Measurements from ENCODE around the gene CTNNB1.
A peak's percentile ranks its signal among the peaks of the same experiment; 100 is the strongest.

CTNNB1 gene

DNA sequence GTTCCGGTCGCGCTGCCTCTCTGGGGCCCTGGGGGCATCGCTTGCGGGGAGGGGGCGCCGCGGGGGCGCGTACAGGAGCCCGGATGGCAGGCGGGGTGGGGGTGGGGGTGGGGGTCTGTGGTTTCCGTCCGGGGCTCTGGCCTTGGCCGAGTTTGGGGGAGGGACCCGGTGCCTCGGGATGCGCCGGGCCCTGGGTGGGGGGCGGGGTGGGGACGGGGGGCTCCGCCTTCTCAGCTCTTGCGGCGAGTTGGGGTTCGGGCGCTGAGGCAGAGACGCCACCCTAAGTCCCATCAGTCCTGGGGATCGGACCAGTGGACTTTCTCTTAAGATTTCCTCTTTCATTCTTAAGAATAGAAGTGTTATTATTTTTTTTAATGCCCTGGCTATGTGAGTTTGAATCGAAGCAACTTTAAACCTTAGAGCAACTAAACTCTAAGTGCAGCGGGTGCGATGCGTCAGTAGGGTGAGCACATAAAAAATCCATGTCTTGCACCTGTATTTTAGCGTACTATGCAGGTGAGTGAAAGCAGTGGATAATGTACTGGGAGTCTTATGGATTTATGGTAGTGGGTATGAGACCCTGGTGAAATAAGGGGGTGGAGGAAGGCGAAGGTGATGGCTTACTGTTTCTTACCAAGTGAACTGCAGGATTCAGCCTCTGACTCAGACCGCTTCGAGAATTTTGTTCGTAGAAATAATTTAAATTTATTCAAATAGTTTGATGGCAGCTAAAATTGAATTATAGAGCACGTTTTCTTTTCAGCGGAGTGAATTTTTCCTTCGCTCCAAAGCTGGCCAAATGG, 762 bp downstream of the CTNNB1 start:
- TF ChIP-seq, protein P1, sequence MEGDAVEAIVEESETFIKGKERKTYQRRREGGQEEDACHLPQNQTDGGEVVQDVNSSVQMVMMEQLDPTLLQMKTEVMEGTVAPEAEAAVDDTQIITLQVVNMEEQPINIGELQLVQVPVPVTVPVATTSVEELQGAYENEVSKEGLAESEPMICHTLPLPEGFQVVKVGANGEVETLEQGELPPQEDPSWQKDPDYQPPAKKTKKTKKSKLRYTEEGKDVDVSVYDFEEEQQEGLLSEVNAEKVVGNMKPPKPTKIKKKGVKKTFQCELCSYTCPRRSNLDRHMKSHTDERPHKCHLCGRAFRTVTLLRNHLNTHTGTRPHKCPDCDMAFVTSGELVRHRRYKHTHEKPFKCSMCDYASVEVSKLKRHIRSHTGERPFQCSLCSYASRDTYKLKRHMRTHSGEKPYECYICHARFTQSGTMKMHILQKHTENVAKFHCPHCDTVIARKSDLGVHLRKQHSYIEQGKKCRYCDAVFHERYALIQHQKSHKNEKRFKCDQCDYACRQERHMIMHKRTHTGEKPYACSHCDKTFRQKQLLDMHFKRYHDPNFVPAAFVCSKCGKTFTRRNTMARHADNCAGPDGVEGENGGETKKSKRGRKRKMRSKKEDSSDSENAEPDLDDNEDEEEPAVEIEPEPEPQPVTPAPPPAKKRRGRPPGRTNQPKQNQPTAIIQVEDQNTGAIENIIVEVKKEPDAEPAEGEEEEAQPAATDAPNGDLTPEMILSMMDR (IDR thresholded peaks at IDR 0.05; ENCODE audit: extremely low read depth, missing control alignments), result no peak
- peak; percentile 81 for DNase-seq (ENCODE audit: low spot score)

DNA sequence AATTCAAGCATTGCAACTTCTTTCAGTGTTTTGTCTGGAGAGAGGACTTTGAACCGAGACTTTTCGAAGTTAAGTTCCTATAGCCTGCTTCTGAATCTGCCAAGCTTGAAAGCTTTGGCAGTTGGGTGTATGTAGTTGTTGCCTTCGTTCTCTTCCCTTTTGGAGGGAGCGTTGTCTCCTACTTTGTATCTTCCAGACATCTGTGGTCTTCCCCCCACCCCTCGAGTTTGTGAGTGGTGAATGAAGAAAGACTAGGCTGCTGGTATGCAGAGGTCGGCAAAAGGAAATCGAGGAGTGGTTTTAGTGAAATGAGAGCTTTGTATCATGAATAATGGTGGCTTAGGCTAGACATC, 1.3 kb downstream of the CTNNB1 start:
- TF ChIP-seq, protein P1 (IDR thresholded peaks at IDR 0.05; ENCODE audit: extremely low read depth, missing control alignments), result no peak
- DNase-seq (ENCODE audit: low spot score), result peak; percentile 28

DNA sequence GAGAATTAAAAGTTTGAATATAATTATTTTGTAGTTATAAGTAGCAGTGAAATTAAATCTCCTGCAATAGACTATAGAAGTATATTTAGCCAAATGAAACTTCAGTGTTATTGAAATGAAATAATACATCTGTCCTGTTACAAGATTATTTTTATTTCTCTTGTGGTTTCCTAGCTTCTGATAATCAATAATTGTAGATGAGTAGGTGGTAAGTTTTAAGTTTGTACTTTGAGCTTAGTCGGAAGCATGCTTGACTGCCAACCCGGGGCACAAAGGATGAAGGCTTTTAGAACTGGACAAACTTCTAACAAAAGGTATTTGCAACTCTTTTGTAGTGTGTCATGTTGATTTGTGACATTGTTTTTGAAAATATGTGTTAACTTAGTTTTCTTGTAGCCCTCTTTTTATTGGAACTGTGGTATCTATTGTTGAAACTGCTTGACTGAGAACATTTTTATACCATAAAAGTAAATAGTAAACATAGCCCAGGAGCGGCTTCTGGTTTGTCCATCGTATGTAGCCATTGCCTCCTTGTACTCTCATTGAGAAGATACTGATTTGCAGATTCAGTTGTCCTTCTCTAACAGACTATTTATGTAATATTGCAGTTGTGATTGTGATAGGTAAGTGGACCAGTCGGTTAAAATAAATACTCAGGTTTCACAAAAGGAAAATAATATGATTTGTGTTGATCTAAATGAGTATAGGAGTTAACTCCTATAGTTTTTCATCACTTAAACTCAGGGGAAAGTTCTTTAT, 2.9 kb downstream of the CTNNB1 start:
- DNase-seq (ENCODE audit: low spot score), result peak; percentile 8
- TF ChIP-seq, protein P1 (IDR thresholded peaks at IDR 0.05; ENCODE audit: extremely low read depth, missing control alignments), result no peak

DNA sequence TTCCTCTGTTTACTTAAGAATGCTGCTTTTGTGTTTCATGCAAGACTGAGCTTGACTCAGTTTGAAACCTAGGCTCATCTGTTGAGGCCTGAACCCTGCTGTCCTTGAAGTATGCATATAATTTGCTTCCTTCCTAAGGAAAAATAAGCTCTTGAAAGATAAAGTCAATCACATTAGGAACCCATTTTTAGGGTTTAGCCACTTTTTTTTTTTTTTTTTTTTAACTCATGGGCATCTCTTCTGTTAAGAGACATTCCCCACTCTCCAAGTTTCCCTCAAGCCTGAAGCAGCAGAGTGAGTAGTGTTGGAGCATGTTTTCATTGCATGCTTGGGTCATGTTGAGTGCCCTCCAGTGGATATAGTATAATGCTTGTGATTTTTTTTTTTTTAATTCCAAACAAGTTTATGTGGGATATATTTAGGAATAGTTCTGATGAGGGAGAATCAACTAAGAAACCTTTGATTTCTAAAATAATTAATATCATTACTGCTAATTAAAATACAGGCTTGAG, 3.6 kb downstream of the CTNNB1 start:
- TF ChIP-seq, protein P1 (IDR thresholded peaks at IDR 0.05; ENCODE audit: extremely low read depth, missing control alignments), result no peak
- peak; percentile 25 for DNase-seq (ENCODE audit: low spot score)

DNA sequence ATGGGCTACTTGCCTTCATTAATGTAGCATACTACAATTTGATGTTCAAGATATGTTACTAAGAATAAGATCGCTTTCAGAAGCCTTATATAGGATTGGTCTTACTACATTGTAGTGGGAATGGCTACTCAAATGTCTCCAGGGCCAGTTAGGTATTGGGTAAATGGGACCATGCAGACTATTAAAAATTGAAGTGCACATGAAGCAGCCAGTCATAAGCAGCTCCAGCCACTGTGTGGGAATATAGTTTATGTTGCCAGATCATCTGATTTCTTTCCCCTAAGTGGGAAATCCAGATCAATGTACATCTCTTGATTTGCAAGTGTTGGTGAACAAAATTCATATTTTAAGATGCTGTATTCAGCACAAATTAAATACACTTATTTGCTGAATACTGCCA, 5.1 kb downstream of the CTNNB1 start:
- TF ChIP-seq, protein P1 (IDR thresholded peaks at IDR 0.05; ENCODE audit: extremely low read depth, missing control alignments), result no peak
- no peak for DNase-seq (ENCODE audit: low spot score)

DNA sequence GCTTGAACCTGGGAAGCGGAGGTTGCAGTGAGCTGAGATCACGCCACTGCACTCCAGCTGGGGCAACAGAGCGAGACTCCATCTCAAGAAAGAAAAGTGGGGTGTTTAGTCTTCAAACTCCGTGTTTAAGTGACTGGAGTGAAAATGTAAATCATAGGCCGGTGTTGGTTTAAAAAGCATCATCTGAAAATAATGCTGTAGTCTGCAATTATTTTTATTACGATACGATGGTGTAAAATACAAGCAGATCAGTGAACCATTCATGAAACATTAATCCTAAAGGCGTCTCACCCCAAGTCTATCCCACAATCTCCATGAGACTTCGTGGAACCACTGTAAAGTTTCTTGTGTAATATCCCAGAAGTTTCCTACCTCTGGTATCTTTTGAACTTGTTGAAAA, 6.3 kb downstream of the CTNNB1 start:
- TF ChIP-seq, protein P1 (IDR thresholded peaks at IDR 0.05; ENCODE audit: extremely low read depth, missing control alignments), result no peak
- DNase-seq (ENCODE audit: low spot score), result no peak

DNA sequence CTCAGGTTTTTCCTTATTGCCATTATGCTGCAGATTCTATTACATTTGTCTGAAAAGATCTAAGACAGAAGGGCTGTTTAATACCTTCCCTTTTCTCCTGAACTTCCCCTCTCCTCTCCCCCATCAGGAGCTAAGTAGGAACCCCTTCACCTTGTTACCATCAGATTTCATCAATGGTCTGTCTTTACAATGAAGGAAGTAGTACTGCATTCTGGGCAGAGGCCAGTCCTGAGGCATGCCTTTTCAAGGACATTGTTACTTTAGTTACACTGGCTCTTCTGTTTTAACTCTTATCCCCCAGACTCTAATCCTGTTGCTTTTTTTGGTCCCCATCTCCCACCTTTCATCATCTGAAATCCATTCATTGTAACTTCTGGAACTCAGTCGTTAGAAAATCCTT, 8.1 kb downstream of the CTNNB1 start:
- TF ChIP-seq, protein P1 (IDR thresholded peaks at IDR 0.05; ENCODE audit: extremely low read depth, missing control alignments), result no peak
- DNase-seq (ENCODE audit: low spot score), result no peak

Data from GM20000 (cell line).